GM12875 (cell line): ENCODE measurements around the gene AATF.

ENCODE experiments used
- H3K4me3 ChIP-seq: one replicate; pipeline ENCODE4 v1.5.1; 2011; ENCODE audit warnings: low read depth, low read length, control low read depth
- CTCF ChIP-seq: IDR thresholded peaks from 2 replicates; pipeline ENCODE4 v1.5.1; 2011; ENCODE audit warnings: low read depth, mild to moderate bottlenecking, control low read depth, inconsistent platforms, low read length, moderate library complexity, borderline replicate concordance; ENCODE audit not compliant: insufficient read depth

Gene AATF

GRCh38 chr17:36948717-36949460 lies at the start of gene AATF:
Gene AATF (plus strand): TSS chr17:36948954. CDS start chr17:36949126, 172 bp downstream.
- peak within 1 kb of the TSS; percentile 96 for H3K4me3 ChIP-seq

GRCh38 chr17:36899250-36900159 lies 49.2 kb upstream of the AATF start:
- H3K4me3 ChIP-seq: no peak overlapping the region
- no peak for TF ChIP-seq CTCF

More at GRCh38 chr17:36948717-36949460, at the start of gene AATF:
- no peak for TF ChIP-seq CTCF

GRCh38 chr17:36900160-36900512 lies 48.6 kb upstream of the AATF start:
- no peak for TF ChIP-seq CTCF
- H3K4me3 ChIP-seq: no peak overlapping the region

GRCh38 chr17:36901506-36901905 lies 47.2 kb upstream of the AATF start:
- H3K4me3 ChIP-seq: no peak overlapping the region
- TF ChIP-seq CTCF: no peak

GRCh38 chr17:36907407-36907806 lies 41.3 kb upstream of the AATF start:
- no peak overlapping the region for H3K4me3 ChIP-seq
- TF ChIP-seq CTCF: no peak

GRCh38 chr17:36910513-36910912 lies 38.2 kb upstream of the AATF start:
- H3K4me3 ChIP-seq: no peak overlapping the region
- no peak for TF ChIP-seq CTCF

- no peak overlapping the region for H3K4me3 ChIP-seq
- no peak for TF ChIP-seq CTCF
Measured at GRCh38 chr17:36911001-36911400, 37.8 kb upstream of the AATF start.
